VCaP (cell line): ENCODE results near the gene SCN8A.
A peak's percentile ranks its signal among the peaks of the same experiment; 100 is the strongest.

Experiments used
- H3K27ac ChIP-seq: fragments of 450-650 bp; 2 replicates; pipeline ENCODE4 v1.5.1; 2017
- TF ChIP-seq, protein P1 (sequence below): fragments of 450-650 bp; conservative IDR thresholded peaks from 2 replicates; pipeline ENCODE4 v1.5.1; 2017; ENCODE audit warnings: mild to moderate bottlenecking, moderate library complexity

SCN8A gene

DNA sequence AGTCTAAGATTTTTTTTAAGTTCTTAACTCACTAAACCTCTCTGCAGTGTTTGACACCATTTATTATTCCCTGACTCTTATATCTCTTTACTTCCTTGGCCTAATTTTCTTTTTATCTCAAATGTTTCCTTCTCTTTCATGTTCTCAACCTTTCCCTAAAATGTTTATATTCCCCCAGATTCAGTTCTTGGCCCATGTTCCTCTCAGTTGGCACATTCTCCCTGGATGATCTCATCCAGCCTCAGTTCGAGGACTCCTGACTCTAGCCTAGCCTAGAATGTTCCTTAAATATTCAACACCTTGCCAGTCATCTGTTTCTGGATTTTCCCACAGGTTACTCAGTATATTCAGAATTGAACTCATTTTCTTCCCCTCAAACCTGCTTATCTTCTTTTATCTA is 81.3 kb downstream of the SCN8A start:
- H3K27ac ChIP-seq, result no peak overlapping the region
- TF ChIP-seq, protein P1, sequence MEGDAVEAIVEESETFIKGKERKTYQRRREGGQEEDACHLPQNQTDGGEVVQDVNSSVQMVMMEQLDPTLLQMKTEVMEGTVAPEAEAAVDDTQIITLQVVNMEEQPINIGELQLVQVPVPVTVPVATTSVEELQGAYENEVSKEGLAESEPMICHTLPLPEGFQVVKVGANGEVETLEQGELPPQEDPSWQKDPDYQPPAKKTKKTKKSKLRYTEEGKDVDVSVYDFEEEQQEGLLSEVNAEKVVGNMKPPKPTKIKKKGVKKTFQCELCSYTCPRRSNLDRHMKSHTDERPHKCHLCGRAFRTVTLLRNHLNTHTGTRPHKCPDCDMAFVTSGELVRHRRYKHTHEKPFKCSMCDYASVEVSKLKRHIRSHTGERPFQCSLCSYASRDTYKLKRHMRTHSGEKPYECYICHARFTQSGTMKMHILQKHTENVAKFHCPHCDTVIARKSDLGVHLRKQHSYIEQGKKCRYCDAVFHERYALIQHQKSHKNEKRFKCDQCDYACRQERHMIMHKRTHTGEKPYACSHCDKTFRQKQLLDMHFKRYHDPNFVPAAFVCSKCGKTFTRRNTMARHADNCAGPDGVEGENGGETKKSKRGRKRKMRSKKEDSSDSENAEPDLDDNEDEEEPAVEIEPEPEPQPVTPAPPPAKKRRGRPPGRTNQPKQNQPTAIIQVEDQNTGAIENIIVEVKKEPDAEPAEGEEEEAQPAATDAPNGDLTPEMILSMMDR, result no peak

DNA sequence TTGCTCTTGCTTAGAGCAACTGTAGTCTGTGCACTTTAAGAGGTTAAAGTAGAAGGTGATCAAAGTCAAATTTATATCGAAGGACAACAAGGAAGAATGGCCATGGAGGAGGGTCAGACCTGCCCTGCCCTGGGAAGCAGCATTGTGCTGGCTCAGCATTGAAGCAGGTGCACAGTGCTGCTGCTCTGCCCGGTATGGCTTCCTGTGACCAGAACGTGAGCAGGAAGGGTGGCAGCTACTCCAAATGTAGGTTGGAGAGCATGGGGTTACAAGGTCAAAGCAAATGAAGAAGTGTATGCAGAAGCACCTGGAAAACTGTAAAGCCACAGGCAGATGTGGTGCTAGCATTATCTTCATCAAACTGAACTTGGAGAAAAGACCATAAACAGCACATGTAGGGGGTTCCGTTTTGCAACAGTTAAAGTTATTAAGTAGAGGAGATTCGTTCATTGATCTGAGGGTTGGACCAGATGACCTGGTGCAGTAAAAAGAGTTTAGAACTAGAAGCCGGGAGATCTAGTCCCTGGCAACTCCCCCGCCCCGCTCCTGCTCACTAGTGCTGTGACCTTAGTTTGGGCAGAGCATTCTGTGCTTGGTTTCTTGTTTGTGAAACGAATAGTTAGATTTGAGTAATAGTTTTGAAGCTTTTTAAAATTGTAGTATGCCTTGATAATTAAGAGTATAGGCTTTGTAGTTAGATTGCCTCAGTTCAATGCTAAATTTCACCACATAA is 84.2 kb downstream of the SCN8A start:
- H3K27ac ChIP-seq, result no peak overlapping the region
- TF ChIP-seq, protein P1, result no peak

DNA sequence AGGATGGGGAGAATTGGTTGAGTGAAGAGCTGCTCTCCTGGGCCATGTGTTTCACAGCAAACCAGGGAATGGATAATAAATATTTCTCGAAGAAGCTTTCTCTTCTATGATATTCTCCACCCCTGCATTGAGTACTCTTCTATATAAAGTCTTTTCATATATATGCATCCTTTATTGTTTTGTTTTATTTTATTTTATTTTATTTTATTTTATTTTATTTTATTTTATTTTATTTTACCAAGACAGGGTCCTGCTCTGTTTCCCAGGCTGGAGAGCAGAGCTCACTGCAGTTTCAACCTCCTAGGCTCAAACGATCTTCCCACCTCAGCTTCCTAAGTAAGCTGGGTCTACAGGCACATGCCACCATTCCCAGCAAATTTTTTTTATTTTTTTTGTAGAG is 85.8 kb downstream of the SCN8A start:
- TF ChIP-seq, protein P1, result no peak
- no peak overlapping the region for H3K27ac ChIP-seq

DNA sequence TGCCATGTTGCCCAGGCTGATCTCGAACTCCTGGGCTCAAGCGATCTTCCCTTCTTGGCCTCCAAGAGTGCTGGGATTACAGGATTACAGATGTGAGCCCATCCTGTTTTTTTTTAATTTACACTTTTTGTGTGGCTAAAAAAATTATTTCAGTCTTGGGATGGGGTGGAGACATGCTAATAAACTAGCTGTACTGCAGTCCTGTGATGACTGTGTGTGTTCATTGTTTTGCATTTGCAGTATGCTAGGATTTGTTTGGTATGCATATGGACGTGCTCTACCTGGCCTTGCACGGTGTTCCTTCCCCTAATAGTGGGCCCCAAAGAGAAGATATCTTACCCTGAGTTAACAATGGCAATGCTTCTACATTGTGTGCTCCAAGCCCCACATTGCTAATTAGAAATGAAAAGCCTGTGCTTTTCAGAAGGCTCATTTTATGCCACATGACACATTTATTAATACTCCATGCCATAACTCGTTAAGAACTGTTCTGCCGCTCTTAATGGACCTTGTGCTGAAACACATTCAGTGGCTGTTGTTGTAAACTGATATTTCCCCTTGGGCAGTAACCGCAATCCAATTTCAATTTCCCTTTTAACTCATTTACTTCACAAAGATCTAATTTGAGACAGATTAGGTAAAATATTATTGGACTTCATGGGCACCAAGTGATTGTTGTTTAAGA is 86.4 kb downstream of the SCN8A start:
- H3K27ac ChIP-seq, result no peak overlapping the region
- TF ChIP-seq, protein P1, result no peak

DNA sequence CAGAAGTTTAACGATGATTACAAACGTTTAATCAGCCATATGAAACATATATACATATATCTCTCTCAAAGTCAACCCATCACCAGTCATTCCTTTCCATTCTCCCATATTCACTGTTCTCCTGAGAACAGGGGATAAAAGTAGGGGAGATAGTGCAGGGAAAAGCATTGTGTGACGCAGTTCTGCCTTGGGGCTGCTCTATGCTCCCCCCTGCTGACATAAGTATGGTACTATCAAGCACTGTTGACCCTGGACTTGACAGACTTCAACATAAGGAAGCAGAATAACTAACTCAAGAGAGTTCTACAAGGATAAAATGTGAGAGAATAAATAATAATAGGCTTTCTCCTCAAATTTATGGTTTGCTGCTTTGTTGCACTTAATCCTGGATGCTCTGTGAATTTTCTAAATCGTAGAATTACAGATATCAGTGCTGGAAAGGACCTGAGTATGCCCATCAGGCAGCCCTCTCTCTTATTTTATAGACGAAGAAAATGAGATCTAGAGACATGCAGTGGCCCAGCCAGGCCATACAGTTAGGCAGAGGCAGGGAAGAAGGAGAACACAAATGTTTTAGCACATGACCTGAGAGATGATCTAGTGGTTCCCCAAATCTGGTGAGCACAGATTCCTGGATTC is 87.2 kb downstream of the SCN8A start:
- TF ChIP-seq, protein P1, result peak; percentile 94
- H3K27ac ChIP-seq, result no peak overlapping the region

DNA sequence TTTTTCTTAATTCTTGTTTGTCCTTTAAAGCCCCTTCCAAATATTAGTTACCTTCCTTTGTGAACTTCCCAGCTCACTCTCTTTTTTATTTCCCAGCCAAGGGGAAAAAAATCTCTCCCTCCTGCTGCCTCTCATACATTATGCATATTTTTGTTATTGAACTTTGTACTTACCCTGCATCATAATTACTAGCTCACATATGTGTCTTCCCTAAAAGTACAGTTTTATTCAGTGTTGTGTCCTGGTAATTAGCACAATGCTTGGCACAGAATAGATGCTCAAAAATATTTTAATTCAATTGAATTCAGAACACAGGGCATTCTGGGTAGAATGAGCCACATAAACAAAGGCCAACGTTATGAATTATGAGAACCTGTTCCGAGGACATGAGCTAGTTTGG is 91.9 kb downstream of the SCN8A start:
- TF ChIP-seq, protein P1, result no peak
- peak overlapping the region; percentile 76 for H3K27ac ChIP-seq

DNA sequence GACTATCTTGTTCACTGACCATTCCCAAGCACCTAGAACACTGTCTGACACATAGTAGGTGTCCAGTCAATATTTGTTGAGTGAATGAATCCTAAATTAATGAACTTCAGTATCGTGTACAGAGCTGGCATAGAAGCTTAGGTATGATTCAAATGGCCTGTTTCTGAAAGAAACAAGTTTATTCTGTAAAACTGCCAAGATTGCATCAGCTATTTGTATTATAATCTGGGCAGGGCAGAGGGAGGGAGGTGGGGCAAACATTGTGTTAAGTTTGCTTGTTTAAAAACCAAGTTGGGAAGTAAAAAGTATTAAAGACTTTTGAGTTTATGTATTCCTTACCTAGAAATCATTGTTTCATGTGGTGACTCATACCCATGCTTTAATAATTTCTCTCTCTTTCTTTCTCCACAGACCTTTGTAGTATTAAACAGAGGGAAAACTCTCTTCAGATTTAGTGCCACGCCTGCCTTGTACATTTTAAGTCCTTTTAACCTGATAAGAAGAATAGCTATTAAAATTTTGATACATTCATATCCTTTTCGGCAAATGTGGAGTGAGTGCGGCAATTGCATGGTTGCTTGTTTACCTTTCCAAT is 92.8 kb downstream of the SCN8A start:
- H3K27ac ChIP-seq, result peak overlapping the region; percentile 76
- TF ChIP-seq, protein P1, result no peak
